GM10248 (cell line): ENCODE results near the gene AUTS2.

Source experiments
- CTCF ChIA-PET: fragments of 300-600 bp; sonication (Branson Sonifier 250); formaldehyde crosslinking; extraction: SDS; loops from one replicate; lab custom pipeline; 2021; ENCODE audit warnings: antibody characterized with exemption; lab: Yijun Ruan, JAX
- POLR2A ChIA-PET: fragments of 350-650 bp; sonication (Branson Sonifier 250); formaldehyde crosslinking; extraction: SDS; loops from one replicate; lab custom pipeline; 2020; ENCODE audit warnings: antibody characterized with exemption; lab: Yijun Ruan, JAX
- DNase-seq: peaks from one replicate; pipeline ENCODE4 v3.0.0; 2012; ENCODE audit errors: extremely low spot score
- CTCF ChIP-seq: IDR thresholded peaks from 2 replicates; pipeline ENCODE4 v1.5.1; 2012; ENCODE audit warnings: mild to moderate bottlenecking, low read depth; ENCODE audit errors: extremely low read depth, missing control alignments, control extremely low read depth

The AUTS2 gene

GRCh38 chr7:69816501-69816900 is 218.2 kb downstream of the AUTS2 start:
- ChIA-PET POLR2A (no interaction called here), CTCF (interaction anchor here (1.4 to 2.3 kb wide), 4 partner anchors 8 to 116 kb away, joined by 3 to 13 read pairs (median 3); no protein-coding TSS in a partner anchor)
- TF ChIP-seq CTCF: no peak
- DNase-seq: no peak

GRCh38 chr7:69817121-69817520 is 218.8 kb downstream of the AUTS2 start:
- POLR2A ChIA-PET: no interaction called here
- TF ChIP-seq CTCF: no peak
- no peak for DNase-seq
- CTCF ChIA-PET: interaction anchor here (1.4 to 2.3 kb wide), 4 partner anchors 9 to 115 kb away, joined by 3 to 13 read pairs (median 3); no protein-coding TSS in a partner anchor

- CTCF ChIA-PET: interaction anchor here (0.8 to 2.3 kb wide), 5 partner anchors 9 to 56 kb away, joined by 3 to 13 read pairs (median 3); no protein-coding TSS in a partner anchor
- no peak for TF ChIP-seq CTCF
- POLR2A ChIA-PET: no interaction called here
- no peak for DNase-seq
Observed at GRCh38 chr7:69817841-69818635, 219.8 kb downstream of the AUTS2 start.

- POLR2A ChIA-PET: no interaction called here
- CTCF ChIA-PET: interaction anchor here (1.0 to 1.5 kb wide), 2 partner anchors 14 to 55 kb away, joined by 3 read pairs; no protein-coding TSS in a partner anchor
- no peak for TF ChIP-seq CTCF
- DNase-seq: no peak
Observed at GRCh38 chr7:69818636-69819332, 220.5 kb downstream of the AUTS2 start.

GRCh38 chr7:69819333-69819705 is 221.0 kb downstream of the AUTS2 start:
- DNase-seq: no peak
- TF ChIP-seq CTCF: no peak
- CTCF ChIA-PET: interaction anchor here (0.8 to 1.2 kb wide), 3 partner anchors 13 to 20 kb away, joined by 3 read pairs; no protein-coding TSS in a partner anchor
- POLR2A ChIA-PET: no interaction called here

GRCh38 chr7:69820479-69821192 is 222.4 kb downstream of the AUTS2 start:
- CTCF ChIA-PET: interaction anchor here (1.1 to 1.2 kb wide), 3 partner anchors 9 to 43 kb away, joined by 3 to 4 read pairs (median 4); no protein-coding TSS in a partner anchor
- DNase-seq: no peak
- TF ChIP-seq CTCF: no peak
- POLR2A ChIA-PET: no interaction called here
